K562 (cell line): ENCODE data around the gene HSPH1. TPM values are rescaled to one million over a fixed set of nuclear protein-coding genes. Genes with fewer than 3 reads are reported as not detected.

ENCODE experiments used
- ATAC-seq: fragments of 200-7000 bp; cut with Tn5 transposase; 3 replicates; pipeline ENCODE4 v1.9.1; 2020; ENCODE audit warnings: moderate library complexity
- BruUV-seq: library from RNA; stranded (reverse); fragments of 400-500 nt; replicated peaks from 2 replicates; lab custom pipeline; 2021; lab: Mats Ljungman, UMichigan
- CTCF ChIA-PET: fragments of 300-600 bp; formaldehyde crosslinking; extraction: SDS; loops from one replicate; lab custom pipeline; 2021; ENCODE audit warnings: low intra/inter-chr PET ratio; lab: Yijun Ruan, JAX
- POLR2A ChIA-PET: fragments of 300-600, 350-650 bp; sonication (Branson Sonifier 250); formaldehyde crosslinking; extraction: SDS; loops from one replicate; lab custom pipeline; 2021; ENCODE audit warnings: antibody characterized with exemption, inconsistent platforms; lab: Yijun Ruan, JAX
- DNase-seq, 4 experiments: peaks; one replicate each; pipeline versions ENCODE4 v3.0.0 to v3.0.0-alpha.2; 2011 to 2018; ENCODE audit warnings: low spot score in 3 of 4, mixed read lengths in 3 of 4; ENCODE audit errors: extremely low read depth in 1 of 4
- FAIRE-seq: peaks from 2 replicates; lab custom pipeline; 2011; peaks lifted over from hg19 to GRCh38; lab: Jason Lieb, UNC
- H2AFZ ChIP-seq: 2 replicates; pipeline ENCODE4 v1.6.0; 2011; ENCODE audit warnings: low read depth, low read length, control low read depth, inconsistent platforms
- H3K27ac ChIP-seq: fragments of 200-600 bp; 3 replicates; pipeline ENCODE4 v1.8.0; 2011; ENCODE audit warnings: low read depth, mild to moderate bottlenecking, control low read depth, inconsistent platforms, low read length, moderate library complexity, mixed read lengths; ENCODE audit errors: extremely low read depth
- H3K27me3 ChIP-seq, 2 experiments: fragments of 300-600 bp in 1 of 2; 2 replicates in 1 of 2; 3 replicates in 1 of 2; pipeline versions ENCODE4 v1.6.0 to v1.8.0; 2011; ENCODE audit warnings: inconsistent platforms in 2 of 2, low read length in 2 of 2, mild to moderate bottlenecking in 1 of 2, mixed read lengths in 1 of 2, moderate library complexity in 1 of 2; ENCODE audit not compliant: control insufficient read depth in 2 of 2, insufficient read depth in 2 of 2
- H3K36me3 ChIP-seq: fragments of 300-600 bp; 3 replicates; pipeline ENCODE4 v1.8.0; 2011; ENCODE audit warnings: mild to moderate bottlenecking, low read length, inconsistent platforms; ENCODE audit not compliant: control insufficient read depth, insufficient read depth
- H3K4me1 ChIP-seq, 2 experiments: fragments of 200-600 bp in 1 of 2; replicated peaks in 1 of 2; 2 replicates in 1 of 2; 3 replicates in 1 of 2; pipeline versions ENCODE4 v1.5.1 to v1.8.0; 2011; ENCODE audit warnings: inconsistent platforms in 2 of 2, low read length in 2 of 2, mild to moderate bottlenecking in 1 of 2, mixed read lengths in 1 of 2, moderate library complexity in 1 of 2; ENCODE audit not compliant: control insufficient read depth in 2 of 2, insufficient read depth in 2 of 2
- H3K4me2 ChIP-seq: 2 replicates; pipeline ENCODE4 v1.6.1; 2011; ENCODE audit warnings: low read length, control low read depth, inconsistent platforms, mixed read lengths; ENCODE audit not compliant: insufficient read depth
- H3K4me3 ChIP-seq: fragments of 200-600 bp; sonication (generic), shearing (Covaris generic); 2 replicates; pipeline ENCODE4 v1.5.1; 2016; ENCODE audit warnings: control low read depth, inconsistent platforms
- H3K79me2 ChIP-seq: fragments of 200-600 bp; 3 replicates; pipeline ENCODE4 v1.8.0; 2011; ENCODE audit warnings: low read length, inconsistent platforms; ENCODE audit not compliant: control insufficient read depth, insufficient read depth
- H3K9ac ChIP-seq, 2 experiments: 2 replicates each; pipeline versions ENCODE4 v1.6.0 to v1.6.1; 2011; ENCODE audit warnings: low read depth in 2 of 2, low read length in 2 of 2, control low read depth in 1 of 2, inconsistent platforms in 1 of 2, mild to moderate bottlenecking in 1 of 2, mixed read lengths in 1 of 2; ENCODE audit not compliant: insufficient read depth in 1 of 2
- H3K9me1 ChIP-seq: one replicate; pipeline ENCODE4 v1.6.0; 2011; ENCODE audit warnings: inconsistent platforms, mild to moderate bottlenecking, low read length, moderate library complexity; ENCODE audit not compliant: control insufficient read depth, insufficient read depth
- H3K9me3 ChIP-seq: replicated peaks from 2 replicates; pipeline ENCODE4 v1.5.1; 2011; ENCODE audit warnings: low read depth, low read length, inconsistent platforms; ENCODE audit not compliant: control insufficient read depth, insufficient read depth
- H4K20me1 ChIP-seq: replicated peaks from 2 replicates; pipeline ENCODE4 v1.6.1; 2011; ENCODE audit warnings: low read length, inconsistent platforms, mixed read lengths; ENCODE audit not compliant: control insufficient read depth, insufficient read depth
- FOXP4 ChIP-seq: sonication (generic); formaldehyde crosslinking; IDR thresholded peaks from 2 replicates; pipeline ENCODE4 v1.8.0; 2022; ENCODE audit warnings: mild to moderate bottlenecking, missing genetic modification reagents, borderline replicate concordance
- HDAC1 ChIP-seq, 2 experiments: fragments of 450-650 bp; IDR thresholded peaks; 2 replicates each; pipeline ENCODE4 v1.6.1; 2016 to 2017; ENCODE audit warnings: inconsistent platforms in 1 of 2, mild to moderate bottlenecking in 1 of 2, moderate library complexity in 1 of 2
- MEF2A ChIP-seq: IDR thresholded peaks from 2 replicates; pipeline ENCODE4 v1.6.1; 2011; ENCODE audit warnings: low read depth, mild to moderate bottlenecking, low read length, moderate library complexity; ENCODE audit not compliant: control insufficient read depth
- MTF1 ChIP-seq: fragments of 250-450 bp; sonication (Bioruptor Pico); IDR thresholded peaks from 2 replicates; pipeline ENCODE4 v1.9.0; 2021; ENCODE audit warnings: moderate library complexity, mild to moderate bottlenecking, inconsistent platforms, borderline replicate concordance
- PHB ChIP-seq: fragments of 250-450 bp; sonication (Bioruptor Pico); IDR thresholded peaks from 2 replicates; pipeline ENCODE4 v1.5.0; 2021
- SRSF7 ChIP-seq: fragments of 200-400 bp; formaldehyde crosslinking; optimal IDR thresholded peaks from 2 replicates; pipeline ENCODE3; 2017; ENCODE audit warnings: mild to moderate bottlenecking, low read depth, low read length
- YBX1 ChIP-seq: fragments of 450-650 bp; IDR thresholded peaks from 2 replicates; pipeline ENCODE4 v1.7.1; 2016; ENCODE audit warnings: mild to moderate bottlenecking
- ZNF436 ChIP-seq: fragments of 250-450, 450-650 bp; sonication (Bioruptor Pico); formaldehyde crosslinking; IDR thresholded peaks from 2 replicates; pipeline ENCODE4 v1.7.0; 2020; ENCODE audit warnings: mild to moderate bottlenecking
- WGBS: fragments of 100-300 bp; shearing (Covaris generic); methylation state at CpG from one replicate; pipeline ENCODE4 v1.1.6; 2016; ENCODE audit warnings: low coverage, mixed read lengths; ENCODE audit not compliant: insufficient coverage; ENCODE audit errors: missing lambda C conversion rate; 5-methylcytosine and 5-hydroxymethylcytosine counted together
- in situ Hi-C: fragments of 300-500 bp; cut with MboI; formaldehyde crosslinking; loops from 4 replicates; pipeline ENCODE4 v1.15.0; 2018; ENCODE audit warnings: inconsistent platforms, mixed read lengths
- intact Hi-C: fragments of 100-400 bp; cut with micrococcal nuclease; formaldehyde crosslinking; loops from 2 replicates; pipeline ENCODE4 v1.14.2; 2022
- polyA plus RNA-seq, 8 experiments: library from polyadenylated mRNA; depleted of rRNA in 4 of 8; stranded (reverse) in 5 of 8; unstranded in 3 of 8; fragments of >200 nt; fragmentation: Nextera tagmentation in 2 of 8; fragmentation: Illumina TruSeq in 1 of 8; extraction: Ambion mirVana in 2 of 8; extraction: Trizol in 1 of 8; gene quantifications; 2 replicates each; pipeline versions ENCODE4 v1.2.1 to v1.2.3, GENCODE V29; 2011 to 2014; ENCODE audit warnings: inconsistent platforms in 1 of 8, missing spikeins in 1 of 8
- total RNA-seq, 7 experiments: library from RNA; depleted of rRNA in 6 of 7; stranded (reverse); fragments of >200 nt in 6 of 7; fragmentation: Illumina TruSeq in 2 of 7; extraction: Trizol in 2 of 7; gene quantifications; 2 replicates each; pipeline versions ENCODE4 v1.2.1 to v1.2.3, GENCODE V29; 2011 to 2021; ENCODE audit warnings: low replicate concordance in 1 of 7

Gene HSPH1
- total and polyA plus RNA-seq, 9 of the 15 experiments (the other 6 are each of a cell fraction or from before 2014, with no cell fraction given), result 34.6 to 104 (median 64.7) TPM

- no peak for TF ChIP-seq FOXP4
- TF ChIP-seq MTF1 (CRISPR knock-in tag), result no peak
- no peak; a peak in 1 of 4 replicates for TF ChIP-seq HDAC1 (IDR thresholded peaks at IDR 0.05)
- no peak for TF ChIP-seq YBX1
- TF ChIP-seq ZNF436 (CRISPR knock-in tag), result no peak
- TF ChIP-seq PHB, result no peak
These were observed 42.9 kb upstream of the HSPH1 start (continued) for GRCh38 chr13:31204592-31204991.

GRCh38 chr13:31201341-31202031 lies 39.8 kb upstream of the HSPH1 start:
- H3K9ac ChIP-seq, result peak overlapping the region in 1 of 2 experiments; percentile 63; a peak in 1 of 4 replicates
- TF ChIP-seq MEF2A (0 out of 2 replicates have a peak, but pooled peaks have one; percentile 42), SRSF7 (no peak)
- TF ChIP-seq, all 486 proteins: peak for 1
- WGBS, result 58% methylated on average over 6 of the region's 7 CpGs
- no peaks in the 10 kb centered on the region for H3K27me3 ChIP-seq
- H2AFZ ChIP-seq, result no peak overlapping the region
- in situ Hi-C loops (no loop called here), intact Hi-C loops (loop anchor here (5.0 kb wide), 1 partner anchor 39 kb away; the partner anchor contains the start of gene HSPH1)
- H3K4me3 ChIP-seq, result peak overlapping the region; percentile 63; the same call in 1 of the 2 replicates
- peaks cover 5% of the 10 kb centered on the region; the same call in 2 of the 3 replicates for H3K79me2 ChIP-seq
- no peak for ATAC-seq
- H3K9me3 ChIP-seq, result 0 out of 2 replicates have a peak, but pooled peaks cover 2% of the 10 kb centered on the region
- ChIA-PET CTCF (no interaction called here), POLR2A (no interaction called here)
- H4K20me1 ChIP-seq, result no peaks in the 10 kb centered on the region
- H3K36me3 ChIP-seq, result no peaks in the 10 kb centered on the region
- DNase-seq, result no peak
- peak overlapping the region; percentile 72; the same call in 1 of the 2 replicates for H3K4me2 ChIP-seq
- H3K9me1 ChIP-seq, result no peaks in the 10 kb centered on the region
- H3K27ac ChIP-seq, result no peak overlapping the region
- H3K4me1 ChIP-seq, result peaks cover 13 to 15% of the 10 kb centered on the region in 2 experiments; a peak in 4 of 5 replicates
- no TSS peak for BruUV-seq
- no peak for FAIRE-seq
